ENCODE data around the gene KBTBD2.
"Not testable (repeated sequence)": the region's sequence is repeated elsewhere in the genome, so short reads cannot be mapped to it uniquely, and the experiment has no call there.

Gene KBTBD2

DNA sequence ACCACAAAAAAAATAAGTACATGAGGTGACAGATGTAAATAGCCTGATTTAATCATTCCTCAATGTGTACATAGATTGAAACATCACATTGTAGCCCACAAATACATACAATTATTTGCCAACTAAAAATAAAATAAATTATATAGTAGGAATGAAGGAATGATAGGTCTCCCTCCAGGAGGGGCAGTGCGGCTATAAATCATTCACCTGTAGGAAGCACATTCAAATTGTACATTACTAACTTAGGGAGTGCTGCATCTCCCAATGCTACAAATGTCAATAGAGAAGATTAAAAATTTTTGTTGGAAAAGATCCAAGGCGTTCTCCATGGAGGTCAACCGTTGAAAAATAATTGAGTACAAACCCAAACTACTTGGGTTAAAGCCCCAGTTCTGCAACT is 4.2 kb downstream of the KBTBD2 start:
- Histone ChIP-seq H3K36me3 (replicated peaks in 1 of 2; ENCODE audit: control insufficient read depth in 2 of 2, insufficient read depth in 2 of 2, low read length in 2 of 2) (peaks cover 0 to 22% of the 10 kb centered on the region in 2 donors), H2AK5ac (ENCODE audit: low read depth, low read length) (no peak overlapping the region), H3K9me3 (replicated peaks in 1 of 2; ENCODE audit: control insufficient read depth in 2 of 2, insufficient read depth in 1 of 2, low read depth in 1 of 2, low read length in 2 of 2) (no peaks in the 10 kb centered on the region), H3K9ac (ENCODE audit: low read depth, low read length, poor library complexity) (no peak overlapping the region), H2BK12ac (ENCODE audit: low read length) (no peak overlapping the region), H2AFZ (ENCODE audit: low read length) (no peak overlapping the region), H4K8ac (ENCODE audit: low read depth, low read length) (no peak overlapping the region), H3K4me2 (ENCODE audit: insufficient read depth, low read length, poor library complexity, severe bottlenecking) (no peak overlapping the region), H3K18ac (ENCODE audit: low read length) (no peak overlapping the region), H4K91ac (ENCODE audit: low read depth, low read length, poor library complexity) (no peak overlapping the region), H2BK15ac (ENCODE audit: low read length) (no peak overlapping the region), H3K4me3 (ENCODE audit: low read length in 2 of 2) (no peak overlapping the region), H3K14ac (ENCODE audit: low read length) (no peak overlapping the region), H3K27me3 (ENCODE audit: control insufficient read depth in 3 of 3, insufficient read depth in 3 of 3, low read depth in 1 of 3, low read length in 3 of 3) (no peaks in the 10 kb centered on the region), H3K27ac (replicated peaks; ENCODE audit: low read length) (no peak overlapping the region), H3K4ac (ENCODE audit: low read length) (no peak overlapping the region), H2BK5ac (ENCODE audit: low read length) (no peak overlapping the region), H2BK120ac (ENCODE audit: low read depth, low read length) (no peak overlapping the region), H3K4me1 (ENCODE audit: control insufficient read depth in 2 of 2, insufficient read depth in 1 of 2, low read depth in 1 of 2, low read length in 2 of 2) (peaks cover 0 to 5% of the 10 kb centered on the region in 2 donors), H3K23ac (ENCODE audit: low read depth, low read length, poor library complexity) (no peak overlapping the region), H3K79me1 (ENCODE audit: low read depth, low read length) (no peaks in the 10 kb centered on the region)
- DNase-seq (ENCODE audit: low spot score) = no peak
- no CpG with 5 or more reads among the region's 3 CpGs for WGBS, 2 donors (ENCODE audit: extremely low coverage in 2 of 2, insufficient read length in 2 of 2, insufficient replicate concordance in 1 of 2)

DNA sequence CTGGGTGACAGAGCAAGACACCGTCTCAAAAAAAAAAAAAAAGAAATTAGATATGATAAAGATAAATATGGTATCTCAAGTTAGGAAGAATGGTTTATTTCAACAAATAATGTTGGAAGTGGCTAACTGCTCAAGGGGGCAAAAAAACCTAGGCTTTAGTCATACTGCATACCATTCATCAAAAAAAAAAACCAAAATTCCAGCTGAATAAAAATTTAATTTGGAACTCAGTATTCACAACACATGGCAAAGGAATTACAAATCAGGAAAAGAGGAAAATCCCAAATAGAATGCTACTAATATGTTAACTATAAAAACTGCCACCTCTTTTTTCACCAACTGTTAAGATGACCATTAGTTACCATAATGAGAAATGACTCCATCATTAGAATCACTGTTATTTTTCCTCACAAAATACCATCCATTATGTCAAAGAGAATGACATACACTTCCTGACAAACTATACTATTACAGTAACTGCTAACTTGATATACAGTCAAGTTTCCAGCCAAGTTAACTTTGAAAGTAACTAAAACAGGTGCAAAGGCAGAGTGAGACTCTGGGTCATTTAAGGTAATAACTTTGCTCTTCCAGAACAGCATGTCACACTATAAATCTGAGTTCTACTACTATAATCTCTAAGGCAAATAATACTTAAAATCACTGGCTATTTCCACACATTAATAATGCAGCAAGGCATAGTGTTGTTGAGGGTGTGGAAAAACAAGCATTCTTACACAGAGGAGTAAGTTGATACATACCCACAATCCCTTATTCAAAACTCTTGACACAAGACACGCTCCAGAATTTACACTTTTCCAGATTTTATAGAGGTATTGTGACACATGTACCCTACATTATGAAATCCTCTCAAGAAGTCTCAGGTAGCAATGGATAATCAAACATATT is 10.2 kb downstream of the KBTBD2 start:
- Histone ChIP-seq H3K79me1 (ENCODE audit: low read depth, low read length) (no peaks in the 10 kb centered on the region), H3K4ac (ENCODE audit: low read length) (no peak overlapping the region), H2AK5ac (ENCODE audit: low read depth, low read length) (no peak overlapping the region), H3K9ac (ENCODE audit: low read depth, low read length, poor library complexity) (no peak overlapping the region), H2BK120ac (ENCODE audit: low read depth, low read length) (no peak overlapping the region), H3K27me3 (ENCODE audit: control insufficient read depth in 3 of 3, insufficient read depth in 3 of 3, low read depth in 1 of 3, low read length in 3 of 3) (no peaks in the 10 kb centered on the region), H2BK12ac (ENCODE audit: low read length) (no peak overlapping the region), H3K23ac (ENCODE audit: low read depth, low read length, poor library complexity) (no peak overlapping the region), H2BK15ac (ENCODE audit: low read length) (no peak overlapping the region), H3K27ac (replicated peaks; ENCODE audit: low read length) (no peak overlapping the region), H2AFZ (ENCODE audit: low read length) (no peak overlapping the region), H3K4me1 (ENCODE audit: control insufficient read depth in 2 of 2, insufficient read depth in 1 of 2, low read depth in 1 of 2, low read length in 2 of 2) (no peaks in the 10 kb centered on the region), H3K9me3 (replicated peaks in 1 of 2; ENCODE audit: control insufficient read depth in 2 of 2, insufficient read depth in 1 of 2, low read depth in 1 of 2, low read length in 2 of 2) (no peaks in the 10 kb centered on the region), H3K4me3 (ENCODE audit: low read length in 2 of 2) (no peak overlapping the region), H3K4me2 (ENCODE audit: insufficient read depth, low read length, poor library complexity, severe bottlenecking) (no peak overlapping the region), H3K36me3 (replicated peaks in 1 of 2; ENCODE audit: control insufficient read depth in 2 of 2, insufficient read depth in 2 of 2, low read length in 2 of 2) (peaks cover 0 to 35% of the 10 kb centered on the region in 2 donors), H3K14ac (ENCODE audit: low read length) (no peak overlapping the region), H2BK5ac (ENCODE audit: low read length) (no peak overlapping the region), H4K91ac (ENCODE audit: low read depth, low read length, poor library complexity) (no peak overlapping the region), H3K18ac (ENCODE audit: low read length) (no peak overlapping the region), H4K8ac (ENCODE audit: low read depth, low read length) (no peak overlapping the region)
- no CpG with 5 or more reads among the region's 2 CpGs for WGBS, 2 donors (ENCODE audit: extremely low coverage in 2 of 2, insufficient read length in 2 of 2, insufficient replicate concordance in 1 of 2)
- DNase-seq (ENCODE audit: low spot score) = no peak

DNA sequence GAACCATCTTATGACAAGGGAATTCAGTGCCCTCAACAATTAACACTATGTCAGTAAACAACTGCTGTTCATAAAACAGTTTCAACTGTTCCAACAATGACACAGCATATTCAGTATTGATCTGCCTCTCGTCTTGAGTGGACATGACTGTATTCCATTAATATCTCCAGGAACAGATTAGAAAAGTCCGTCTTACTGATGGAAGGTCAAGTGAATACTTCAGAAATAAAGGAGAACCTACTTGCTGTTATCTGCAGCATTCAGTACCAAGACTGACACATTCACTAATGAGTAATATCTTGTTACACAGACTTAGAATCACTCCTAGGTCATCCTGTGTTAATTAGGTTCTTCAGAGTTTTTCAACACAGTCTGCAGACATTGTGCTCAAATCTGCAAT is 12.1 kb downstream of the KBTBD2 start:
- Histone ChIP-seq H2BK120ac (ENCODE audit: low read depth, low read length) (no peak overlapping the region), H3K23ac (ENCODE audit: low read depth, low read length, poor library complexity) (no peak overlapping the region), H2BK5ac (ENCODE audit: low read length) (no peak overlapping the region), H3K18ac (ENCODE audit: low read length) (no peak overlapping the region), H2BK12ac (ENCODE audit: low read length) (no peak overlapping the region), H2BK15ac (ENCODE audit: low read length) (no peak overlapping the region), H3K79me1 (ENCODE audit: low read depth, low read length) (no peaks in the 10 kb centered on the region), H3K14ac (ENCODE audit: low read length) (no peak overlapping the region), H2AK5ac (ENCODE audit: low read depth, low read length) (no peak overlapping the region), H3K36me3 (replicated peaks in 1 of 2; ENCODE audit: control insufficient read depth in 2 of 2, insufficient read depth in 2 of 2, low read length in 2 of 2) (peaks cover 0 to 46% of the 10 kb centered on the region in 2 donors), H4K8ac (ENCODE audit: low read depth, low read length) (no peak overlapping the region), H3K4me1 (ENCODE audit: control insufficient read depth in 2 of 2, insufficient read depth in 1 of 2, low read depth in 1 of 2, low read length in 2 of 2) (no peaks in the 10 kb centered on the region), H3K9me3 (replicated peaks in 1 of 2; ENCODE audit: control insufficient read depth in 2 of 2, insufficient read depth in 1 of 2, low read depth in 1 of 2, low read length in 2 of 2) (no peaks in the 10 kb centered on the region), H2AFZ (ENCODE audit: low read length) (no peak overlapping the region), H3K9ac (ENCODE audit: low read depth, low read length, poor library complexity) (no peak overlapping the region), H4K91ac (ENCODE audit: low read depth, low read length, poor library complexity) (no peak overlapping the region), H3K4me3 (ENCODE audit: low read length in 2 of 2) (no peak overlapping the region), H3K27me3 (ENCODE audit: control insufficient read depth in 3 of 3, insufficient read depth in 3 of 3, low read depth in 1 of 3, low read length in 3 of 3) (no peaks in the 10 kb centered on the region), H3K27ac (replicated peaks; ENCODE audit: low read length) (no peak overlapping the region), H3K4me2 (ENCODE audit: insufficient read depth, low read length, poor library complexity, severe bottlenecking) (no peak overlapping the region), H3K4ac (ENCODE audit: low read length) (no peak overlapping the region)
- no CpG with 5 or more reads among the region's 2 CpGs for WGBS, 2 donors (ENCODE audit: extremely low coverage in 2 of 2, insufficient read length in 2 of 2, insufficient replicate concordance in 1 of 2)
- no peak for DNase-seq (ENCODE audit: low spot score)

DNA sequence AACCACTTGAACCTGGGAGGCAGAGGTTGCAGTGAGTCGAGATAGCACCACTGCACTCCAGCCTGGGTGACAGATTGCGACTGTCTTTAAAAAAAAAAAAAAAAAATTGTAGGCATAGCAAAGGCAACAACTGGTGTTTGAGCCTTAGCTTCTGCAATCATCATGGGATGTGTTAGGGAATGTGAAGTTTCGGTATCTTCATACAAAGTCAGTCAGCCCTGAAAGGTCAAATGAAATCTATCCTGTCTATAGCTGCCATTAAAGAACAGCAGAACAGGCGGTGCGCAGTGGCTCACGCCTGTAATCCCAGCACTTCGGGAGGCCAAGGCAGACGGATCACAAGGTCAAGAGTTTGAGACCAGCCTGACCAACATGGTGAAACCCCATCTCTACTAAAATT is 13.5 kb downstream of the KBTBD2 start:
- H3K4me3 ChIP-seq (ENCODE audit: low read length in 2 of 2) = not testable (repeated sequence)
- peaks cover 3 to 60% of the 10 kb centered on the region in 2 donors for H3K36me3 ChIP-seq (replicated peaks in 1 of 2; ENCODE audit: control insufficient read depth in 2 of 2, insufficient read depth in 2 of 2, low read length in 2 of 2)
- no CpG with 5 or more reads among the region's 8 CpGs for WGBS, 2 donors (ENCODE audit: extremely low coverage in 2 of 2, insufficient read length in 2 of 2, insufficient replicate concordance in 1 of 2)

More for the DNA sequence above, 13.5 kb downstream of the KBTBD2 start:
- not testable (repeated sequence) for H2AFZ ChIP-seq (ENCODE audit: low read length); H2BK5ac ChIP-seq (ENCODE audit: low read length); H2BK15ac ChIP-seq (ENCODE audit: low read length); H3K27me3 ChIP-seq (ENCODE audit: control insufficient read depth in 3 of 3, insufficient read depth in 3 of 3, low read depth in 1 of 3, low read length in 3 of 3); H2AK5ac ChIP-seq (ENCODE audit: low read depth, low read length); H3K4me1 ChIP-seq (ENCODE audit: control insufficient read depth in 2 of 2, insufficient read depth in 1 of 2, low read depth in 1 of 2, low read length in 2 of 2); H2BK12ac ChIP-seq (ENCODE audit: low read length); H3K4ac ChIP-seq (ENCODE audit: low read length); H3K18ac ChIP-seq (ENCODE audit: low read length); H3K9ac ChIP-seq (ENCODE audit: low read depth, low read length, poor library complexity); H3K79me1 ChIP-seq (ENCODE audit: low read depth, low read length); DNase-seq (ENCODE audit: low spot score); H4K8ac ChIP-seq (ENCODE audit: low read depth, low read length); H3K14ac ChIP-seq (ENCODE audit: low read length); H2BK120ac ChIP-seq (ENCODE audit: low read depth, low read length); H3K4me2 ChIP-seq (ENCODE audit: insufficient read depth, low read length, poor library complexity, severe bottlenecking); H3K23ac ChIP-seq (ENCODE audit: low read depth, low read length, poor library complexity); H3K9me3 ChIP-seq (replicated peaks in 1 of 2; ENCODE audit: control insufficient read depth in 2 of 2, insufficient read depth in 1 of 2, low read depth in 1 of 2, low read length in 2 of 2); H3K27ac ChIP-seq (replicated peaks; ENCODE audit: low read length); H4K91ac ChIP-seq (ENCODE audit: low read depth, low read length, poor library complexity)
